ENCODE results near the gene DNAJA2. TPM values are rescaled to one million over a fixed set of nuclear protein-coding genes. Genes with fewer than 3 reads are reported as not detected.

DNAJA2 gene
- total and polyA plus RNA-seq, 9 of the 15 experiments (the other 6 are each of a cell fraction or from before 2014, with no cell fraction given) = 24.1 to 75.9 (median 50.7) TPM

- TF ChIP-seq, protein P1, sequence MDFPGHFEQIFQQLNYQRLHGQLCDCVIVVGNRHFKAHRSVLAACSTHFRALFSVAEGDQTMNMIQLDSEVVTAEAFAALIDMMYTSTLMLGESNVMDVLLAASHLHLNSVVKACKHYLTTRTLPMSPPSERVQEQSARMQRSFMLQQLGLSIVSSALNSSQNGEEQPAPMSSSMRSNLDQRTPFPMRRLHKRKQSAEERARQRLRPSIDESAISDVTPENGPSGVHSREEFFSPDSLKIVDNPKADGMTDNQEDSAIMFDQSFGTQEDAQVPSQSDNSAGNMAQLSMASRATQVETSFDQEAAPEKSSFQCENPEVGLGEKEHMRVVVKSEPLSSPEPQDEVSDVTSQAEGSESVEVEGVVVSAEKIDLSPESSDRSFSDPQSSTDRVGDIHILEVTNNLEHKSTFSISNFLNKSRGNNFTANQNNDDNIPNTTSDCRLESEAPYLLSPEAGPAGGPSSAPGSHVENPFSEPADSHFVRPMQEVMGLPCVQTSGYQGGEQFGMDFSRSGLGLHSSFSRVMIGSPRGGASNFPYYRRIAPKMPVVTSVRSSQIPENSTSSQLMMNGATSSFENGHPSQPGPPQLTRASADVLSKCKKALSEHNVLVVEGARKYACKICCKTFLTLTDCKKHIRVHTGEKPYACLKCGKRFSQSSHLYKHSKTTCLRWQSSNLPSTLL (IDR thresholded peaks at IDR 0.05) = no peak
These were observed 57.9 kb downstream of the DNAJA2 start (continued) for GRCh38 chr16:46915483-46916025.

GRCh38 chr16:46914556-46915201 lies 58.8 kb downstream of the DNAJA2 start:
- H3K27me3 ChIP-seq (ENCODE audit: control insufficient read depth in 2 of 2, insufficient read depth in 2 of 2, low read length in 2 of 2) = no peaks in the 10 kb centered on the region
- no peak overlapping the region for H3K27ac ChIP-seq (ENCODE audit: extremely low read depth, low read depth, low read length)
- ChIA-PET CTCF (ENCODE audit: low intra/inter-chr PET ratio) (interaction anchor here (0.7 kb wide), 1 partner anchor 253 kb away, joined by 4 read pairs; no protein-coding TSS in a partner anchor), POLR2A (no interaction called here)
- peaks cover 7 to 14% of the 10 kb centered on the region in 2 experiments; a peak in 4 of 5 replicates for H3K4me1 ChIP-seq (replicated peaks in 1 of 2; ENCODE audit: control insufficient read depth in 2 of 2, insufficient read depth in 2 of 2, low read length in 2 of 2)
- no peak overlapping the region for H3K4me2 ChIP-seq (ENCODE audit: insufficient read depth, low read length)
- H3K4me3 ChIP-seq = no peak overlapping the region
- no peaks in the 10 kb centered on the region; the same call in 2 of the 3 replicates for H3K36me3 ChIP-seq (ENCODE audit: control insufficient read depth, insufficient read depth, low read length)
- in situ Hi-C loops (cut with MboI) (loop anchor here (25.0 kb wide), 1 partner anchor 252 kb away; no protein-coding TSS in a partner anchor), intact Hi-C loops (cut with micrococcal nuclease) (no loop called here)
- ATAC-seq = no peak
- no TSS peak for BruUV-seq (replicated peaks)
- 69% methylated on average over 11 of the region's 11 CpGs for WGBS (ENCODE audit: insufficient coverage, low coverage, missing lambda C conversion rate)
- no peak for DNase-seq (ENCODE audit: extremely low read depth in 1 of 4, low spot score in 3 of 4)
- no peak overlapping the region for H2AFZ ChIP-seq (ENCODE audit: low read depth, low read length)
- H3K79me2 ChIP-seq (ENCODE audit: control insufficient read depth, insufficient read depth, low read length) = no peaks in the 10 kb centered on the region
- TF ChIP-seq, protein P2, sequence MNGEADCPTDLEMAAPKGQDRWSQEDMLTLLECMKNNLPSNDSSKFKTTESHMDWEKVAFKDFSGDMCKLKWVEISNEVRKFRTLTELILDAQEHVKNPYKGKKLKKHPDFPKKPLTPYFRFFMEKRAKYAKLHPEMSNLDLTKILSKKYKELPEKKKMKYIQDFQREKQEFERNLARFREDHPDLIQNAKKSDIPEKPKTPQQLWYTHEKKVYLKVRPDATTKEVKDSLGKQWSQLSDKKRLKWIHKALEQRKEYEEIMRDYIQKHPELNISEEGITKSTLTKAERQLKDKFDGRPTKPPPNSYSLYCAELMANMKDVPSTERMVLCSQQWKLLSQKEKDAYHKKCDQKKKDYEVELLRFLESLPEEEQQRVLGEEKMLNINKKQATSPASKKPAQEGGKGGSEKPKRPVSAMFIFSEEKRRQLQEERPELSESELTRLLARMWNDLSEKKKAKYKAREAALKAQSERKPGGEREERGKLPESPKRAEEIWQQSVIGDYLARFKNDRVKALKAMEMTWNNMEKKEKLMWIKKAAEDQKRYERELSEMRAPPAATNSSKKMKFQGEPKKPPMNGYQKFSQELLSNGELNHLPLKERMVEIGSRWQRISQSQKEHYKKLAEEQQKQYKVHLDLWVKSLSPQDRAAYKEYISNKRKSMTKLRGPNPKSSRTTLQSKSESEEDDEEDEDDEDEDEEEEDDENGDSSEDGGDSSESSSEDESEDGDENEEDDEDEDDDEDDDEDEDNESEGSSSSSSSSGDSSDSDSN (IDR thresholded peaks at IDR 0.05; ENCODE audit: borderline replicate concordance in 1 of 2, low read depth in 2 of 2, low read length in 2 of 2) = no peak
- TF ChIP-seq ZNF347 (CRISPR knock-in tag; IDR thresholded peaks at IDR 0.05; ENCODE audit: low read depth) (no peak), ADNP (tag; IDR thresholded peaks at IDR 0.05) (no peak), ZNF232 (CRISPR knock-in tag; IDR thresholded peaks at IDR 0.05) (no peak), CREM (IDR thresholded peaks at IDR 0.05; ENCODE audit: low read depth) (no peak), SAFB2 (IDR thresholded peaks at IDR 0.05; ENCODE audit: borderline replicate concordance, low read depth, low read length, severe bottlenecking) (no peak)
- H4K20me1 ChIP-seq (replicated peaks; ENCODE audit: control insufficient read depth, insufficient read depth, low read length) = peaks cover 4% of the 10 kb centered on the region; the same call in 1 of the 2 replicates
- no peak for FAIRE-seq
- no peaks in the 10 kb centered on the region for H3K9me1 ChIP-seq (ENCODE audit: control insufficient read depth, insufficient read depth, low read length)
- H3K9me3 ChIP-seq (replicated peaks; ENCODE audit: control insufficient read depth, insufficient read depth, low read depth, low read length) = no peaks in the 10 kb centered on the region
- no peak overlapping the region for H3K9ac ChIP-seq (ENCODE audit: insufficient read depth in 1 of 2, low read depth in 2 of 2, low read length in 2 of 2)
